Prostate gland (tissue), 1 donor: Measurements from ENCODE around the gene DNAJB12.

Experiments
- POLR2A ChIP-seq: fragments of 450-650 bp; IDR thresholded peaks from one replicate; pipeline ENCODE4 v1.6.1; 2016; ENCODE audit warnings: antibody characterized with exemption, mild to moderate bottlenecking
- POLR2AphosphoS5 ChIP-seq: sonication (generic); formaldehyde crosslinking; IDR thresholded peaks from one replicate; pipeline ENCODE4 v1.6.1; 2017; ENCODE audit warnings: antibody characterized with exemption

- TF ChIP-seq POLR2A (no peak), POLR2AphosphoS5 (no peak)
These were observed 21.4 kb downstream of the DNAJB12 start for GRCh38 chr10:72333112-72334015.
